ENCODE measurements around the gene SLC25A30.
"Not testable (repeated sequence)": the region's sequence is repeated elsewhere in the genome, so short reads cannot be mapped to it uniquely, and the experiment has no call there.

Gene SLC25A30

GRCh38 chr13:45419945-45420344 lies 1.8 kb upstream of the SLC25A30 start:
- no peak overlapping the region for H3K9ac ChIP-seq (ENCODE audit: low read length)
- no peaks in the 10 kb centered on the region for H3K27me3 ChIP-seq (replicated peaks; ENCODE audit: insufficient read depth, low read length)
- TF ChIP-seq EZH2phosphoT487 (IDR thresholded peaks at IDR 0.05; ENCODE audit: low read length) (no peak), CTCF (IDR thresholded peaks at IDR 0.05; ENCODE audit: low read length) (no peak), EZH2 (optimal IDR thresholded peaks at IDR 0.05; ENCODE audit: low read depth, low read length) (no peak)
- no peak overlapping the region for H3K27ac ChIP-seq (ENCODE audit: low read length)
- no peak overlapping the region for H3K4me3 ChIP-seq (ENCODE audit: low read length)
- no peak for DNase-seq
- peaks cover 7% of the 10 kb centered on the region for H3F3A ChIP-seq (ENCODE audit: insufficient read depth, low read length)
- no peaks in the 10 kb centered on the region for H3K9me3 ChIP-seq (replicated peaks; ENCODE audit: insufficient read depth, low read length)
- H3K9me2 ChIP-seq (replicated peaks; ENCODE audit: insufficient read depth, low read length): no peaks in the 10 kb centered on the region
- no peaks in the 10 kb centered on the region for H3K79me2 ChIP-seq (ENCODE audit: low read length)
- H3K4me2 ChIP-seq (ENCODE audit: low read depth, low read length): no peak overlapping the region
- H4K20me1 ChIP-seq (ENCODE audit: insufficient read depth, low read length): no peaks in the 10 kb centered on the region
- no peaks in the 10 kb centered on the region for H3K4me1 ChIP-seq (ENCODE audit: low read length)
- H3K36me3 ChIP-seq (replicated peaks; ENCODE audit: insufficient read depth, low read length): no peaks in the 10 kb centered on the region
- no peak overlapping the region for H2AFZ ChIP-seq (ENCODE audit: low read length)

- H2AFZ ChIP-seq (ENCODE audit: low read length); H3K4me2 ChIP-seq (ENCODE audit: low read depth, low read length); H3K36me3 ChIP-seq (replicated peaks; ENCODE audit: insufficient read depth, low read length); DNase-seq; H3K4me3 ChIP-seq (ENCODE audit: low read length); H3K9me3 ChIP-seq (replicated peaks; ENCODE audit: insufficient read depth, low read length); H3K27ac ChIP-seq (ENCODE audit: low read length); H3K9ac ChIP-seq (ENCODE audit: low read length); H3K9me2 ChIP-seq (replicated peaks; ENCODE audit: insufficient read depth, low read length); H3K4me1 ChIP-seq (ENCODE audit: low read length); H3K27me3 ChIP-seq (replicated peaks; ENCODE audit: insufficient read depth, low read length); H4K20me1 ChIP-seq (ENCODE audit: insufficient read depth, low read length); H3K79me2 ChIP-seq (ENCODE audit: low read length); H3F3A ChIP-seq (ENCODE audit: insufficient read depth, low read length): not testable (repeated sequence)
Measured at GRCh38 chr13:45419389-45419788, 1.2 kb upstream of the SLC25A30 start.

GRCh38 chr13:45416516-45417128 lies 1.6 kb downstream of the SLC25A30 start:
- Histone ChIP-seq H3K9me3 (replicated peaks; ENCODE audit: insufficient read depth, low read length) (no peaks in the 10 kb centered on the region), H3K4me1 (ENCODE audit: low read length) (no peaks in the 10 kb centered on the region), H3K9me2 (replicated peaks; ENCODE audit: insufficient read depth, low read length) (no peaks in the 10 kb centered on the region), H3K4me2 (ENCODE audit: low read depth, low read length) (peak overlapping the region; percentile 85), H3K27me3 (replicated peaks; ENCODE audit: insufficient read depth, low read length) (no peaks in the 10 kb centered on the region), H2AFZ (ENCODE audit: low read length) (no peak overlapping the region), H3K4me3 (ENCODE audit: low read length) (peak overlapping the region; percentile 66), H3K9ac (ENCODE audit: low read length) (peak overlapping the region; percentile 46; the same call in 1 of the 2 replicates), H3K79me2 (ENCODE audit: low read length) (no peaks in the 10 kb centered on the region), H4K20me1 (ENCODE audit: insufficient read depth, low read length) (no peaks in the 10 kb centered on the region), H3K27ac (ENCODE audit: low read length) (peak overlapping the region; percentile 59; the same call in 1 of the 2 replicates), H3K36me3 (replicated peaks; ENCODE audit: insufficient read depth, low read length) (no peaks in the 10 kb centered on the region), H3F3A (ENCODE audit: insufficient read depth, low read length) (peaks cover 7% of the 10 kb centered on the region)
- DNase-seq: no peak
- TF ChIP-seq EZH2 (optimal IDR thresholded peaks at IDR 0.05; ENCODE audit: low read depth, low read length): no peak
- TF ChIP-seq CTCF (IDR thresholded peaks at IDR 0.05; ENCODE audit: low read length): no peak
- TF ChIP-seq EZH2phosphoT487 (IDR thresholded peaks at IDR 0.05; ENCODE audit: low read length): no peak

- no peak for DNase-seq
- Histone ChIP-seq H3K9me3 (replicated peaks; ENCODE audit: insufficient read depth, low read length) (no peaks in the 10 kb centered on the region), H2AFZ (ENCODE audit: low read length) (no peak overlapping the region), H3K9me2 (replicated peaks; ENCODE audit: insufficient read depth, low read length) (no peaks in the 10 kb centered on the region), H3K4me2 (ENCODE audit: low read depth, low read length) (no peak overlapping the region), H4K20me1 (ENCODE audit: insufficient read depth, low read length) (no peaks in the 10 kb centered on the region), H3K4me1 (ENCODE audit: low read length) (no peaks in the 10 kb centered on the region), H3K79me2 (ENCODE audit: low read length) (no peaks in the 10 kb centered on the region), H3K36me3 (replicated peaks; ENCODE audit: insufficient read depth, low read length) (no peaks in the 10 kb centered on the region), H3K9ac (ENCODE audit: low read length) (no peak overlapping the region), H3K27ac (ENCODE audit: low read length) (no peak overlapping the region), H3K27me3 (replicated peaks; ENCODE audit: insufficient read depth, low read length) (no peaks in the 10 kb centered on the region), H3K4me3 (ENCODE audit: low read length) (no peak overlapping the region), H3F3A (ENCODE audit: insufficient read depth, low read length) (peaks cover 7% of the 10 kb centered on the region)
- no peak for TF ChIP-seq EZH2phosphoT487 (IDR thresholded peaks at IDR 0.05; ENCODE audit: low read length)
- no peak for TF ChIP-seq EZH2 (optimal IDR thresholded peaks at IDR 0.05; ENCODE audit: low read depth, low read length)
- TF ChIP-seq CTCF (IDR thresholded peaks at IDR 0.05; ENCODE audit: low read length): no peak
Measured at GRCh38 chr13:45415112-45415511, 3.1 kb downstream of the SLC25A30 start.

Measured in MM.1S (cell line).